HG02642 (cell line): Measurements from ENCODE around the gene MRTFB.

Experiments
- ATAC-seq: cut with Tn5 transposase; IDR thresholded peaks from one replicate; pipeline ENCODE4 v1.9.1; 2021; ENCODE audit warnings: mild to moderate bottlenecking; ENCODE audit not compliant: unreplicated experiment, poor library complexity

The MRTFB gene

DNA sequence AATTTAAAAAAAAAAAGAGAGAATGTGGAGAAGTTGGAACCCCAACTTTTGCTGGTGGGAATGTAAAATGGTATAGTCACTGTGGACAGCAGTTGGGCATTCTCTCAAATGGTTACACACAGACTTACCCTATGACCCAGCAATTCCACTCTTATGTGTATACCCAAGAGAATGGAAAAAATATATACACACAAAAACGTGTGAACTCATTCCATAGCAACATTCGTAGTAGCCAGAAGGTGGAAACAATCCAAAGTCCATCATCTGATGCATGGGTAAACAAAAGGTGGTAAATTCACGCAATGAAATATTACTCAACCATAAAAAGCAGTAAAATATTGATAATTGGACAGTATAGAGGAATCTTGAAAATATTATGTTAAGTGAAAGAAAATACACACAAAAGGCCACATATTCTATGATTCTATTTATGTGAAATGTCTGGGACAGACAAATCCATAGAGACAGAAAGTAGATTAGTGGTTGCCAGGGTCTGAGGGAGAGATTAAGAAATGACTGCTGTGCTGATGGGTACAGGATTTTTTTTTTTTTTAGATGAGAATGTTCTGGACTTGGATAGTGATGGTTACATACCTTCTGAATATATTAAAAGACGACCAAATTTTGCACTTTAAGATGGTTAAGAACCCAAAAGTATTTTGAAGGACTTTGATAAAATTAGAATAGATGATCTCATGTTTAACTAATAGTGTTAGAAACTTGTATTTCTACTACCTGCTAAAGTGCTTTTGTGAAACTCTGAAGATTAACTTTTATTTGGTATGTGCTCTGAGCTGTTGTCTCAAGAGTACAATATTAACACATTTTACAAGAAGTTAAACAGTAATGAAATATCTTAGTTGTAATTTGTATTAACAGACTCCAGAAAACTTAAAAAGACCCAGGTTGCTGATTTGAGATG lies 60.9 kb downstream of the MRTFB start:
- ATAC-seq = no peak

DNA sequence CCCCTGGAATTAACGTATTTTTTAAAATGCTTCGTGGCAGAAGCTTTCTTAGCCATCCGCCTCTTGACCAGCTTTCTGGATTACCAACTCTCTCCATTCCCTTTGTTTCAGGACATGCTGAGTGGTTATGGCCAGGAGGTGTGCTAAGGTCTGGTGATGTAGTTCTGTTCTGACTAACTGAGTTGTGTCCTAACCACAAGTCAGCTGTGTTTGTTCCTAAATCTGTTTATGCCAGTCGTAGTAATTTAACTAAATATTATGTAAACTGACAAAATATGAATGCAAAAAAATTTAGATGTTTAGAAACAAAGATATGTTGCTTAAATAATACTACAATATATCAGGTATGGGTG lies 61.6 kb downstream of the MRTFB start:
- no peak for ATAC-seq

DNA sequence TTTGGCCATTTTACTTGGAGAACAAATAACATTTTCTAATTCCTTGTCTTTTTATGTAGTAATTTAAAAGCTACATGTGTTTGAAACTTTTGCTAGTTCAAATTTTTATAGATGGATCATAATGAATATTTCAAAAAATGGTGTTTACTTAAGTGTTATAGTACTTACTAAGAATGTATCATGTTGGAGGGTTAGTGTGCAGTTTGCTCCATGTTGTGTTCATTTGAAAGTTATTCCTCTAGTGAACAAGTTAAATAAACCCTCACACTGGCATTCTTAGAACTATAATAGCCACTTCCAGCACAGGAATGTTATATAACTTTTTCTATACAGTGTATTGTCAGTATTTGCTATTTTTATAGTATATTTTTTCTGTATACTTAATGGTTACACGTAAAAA lies 62.8 kb downstream of the MRTFB start:
- ATAC-seq = no peak

DNA sequence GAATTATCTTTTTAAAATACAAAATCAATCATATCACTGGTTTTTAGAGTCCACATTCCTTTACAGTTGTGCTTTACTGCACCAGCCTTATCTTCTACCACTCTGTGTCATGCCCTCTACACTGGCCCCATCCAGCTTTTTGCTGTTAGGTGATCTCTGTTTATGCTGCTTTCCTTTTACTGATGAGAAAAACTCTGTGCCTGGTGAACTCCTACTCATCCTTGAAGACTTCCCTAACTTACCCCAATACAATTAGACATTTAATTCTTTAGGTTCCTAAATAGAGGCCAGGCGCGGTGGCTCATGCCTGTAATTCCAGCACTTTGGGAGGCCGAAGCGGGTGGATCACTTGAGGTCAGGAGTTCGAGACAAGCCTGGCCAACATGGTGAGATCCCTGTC lies 64.6 kb downstream of the MRTFB start:
- no peak for ATAC-seq

DNA sequence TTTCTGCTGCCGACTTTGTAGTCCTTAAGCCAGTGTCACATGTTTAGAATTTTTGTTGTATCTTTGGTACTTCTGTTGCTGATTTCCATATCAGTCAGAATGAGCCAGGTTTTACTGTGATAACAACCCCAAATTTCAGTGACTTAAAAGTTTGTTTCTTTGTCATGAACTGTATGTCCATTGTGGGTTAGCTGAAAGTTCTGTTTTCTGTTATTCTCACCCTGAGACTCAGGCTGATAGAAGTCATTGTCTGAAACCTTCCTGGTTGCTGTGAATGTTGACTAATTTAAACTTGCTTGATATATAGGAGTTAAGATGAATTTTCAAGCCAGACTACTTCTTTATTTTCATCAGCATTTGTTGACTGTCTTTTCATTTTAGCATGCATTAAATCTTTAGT lies 68.8 kb downstream of the MRTFB start:
- no peak for ATAC-seq

DNA sequence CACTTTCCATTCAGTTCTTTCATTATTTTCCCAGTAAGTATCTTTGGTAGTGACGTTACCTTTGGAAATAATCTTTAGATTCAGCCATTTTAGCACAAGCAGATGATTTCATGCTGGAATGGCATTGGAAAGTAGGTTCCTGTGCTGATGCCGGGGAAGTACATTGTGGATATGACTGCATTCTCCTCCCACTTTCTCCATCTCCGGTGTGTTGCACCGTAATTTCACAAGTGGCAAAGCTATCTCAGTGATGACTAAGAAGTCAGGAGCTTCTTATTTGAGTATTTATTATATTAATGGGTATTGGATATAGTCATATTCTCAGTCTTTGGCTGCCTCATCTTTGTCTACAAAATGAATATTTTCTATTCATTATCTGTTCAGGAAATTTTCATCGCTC lies 69.8 kb downstream of the MRTFB start:
- no peak for ATAC-seq

DNA sequence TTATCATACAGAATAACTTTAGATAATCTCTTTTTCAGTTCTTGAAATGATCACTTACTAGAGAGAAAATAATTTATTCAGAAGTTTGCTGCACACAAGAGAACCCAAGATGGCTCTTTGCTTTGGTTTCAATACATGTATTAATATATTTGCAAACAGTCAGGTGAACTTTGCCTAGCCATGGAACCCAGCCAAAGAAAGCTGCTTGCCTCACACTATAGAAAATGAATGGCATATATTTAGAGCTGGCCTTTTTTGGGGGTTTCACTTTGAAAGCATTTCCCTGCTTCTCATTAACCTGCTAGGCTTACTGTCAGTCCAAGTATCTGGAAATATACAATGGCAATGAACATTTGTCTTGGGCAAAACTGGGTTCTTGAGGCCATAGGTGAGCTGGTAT lies 75.3 kb downstream of the MRTFB start:
- no peak for ATAC-seq

DNA sequence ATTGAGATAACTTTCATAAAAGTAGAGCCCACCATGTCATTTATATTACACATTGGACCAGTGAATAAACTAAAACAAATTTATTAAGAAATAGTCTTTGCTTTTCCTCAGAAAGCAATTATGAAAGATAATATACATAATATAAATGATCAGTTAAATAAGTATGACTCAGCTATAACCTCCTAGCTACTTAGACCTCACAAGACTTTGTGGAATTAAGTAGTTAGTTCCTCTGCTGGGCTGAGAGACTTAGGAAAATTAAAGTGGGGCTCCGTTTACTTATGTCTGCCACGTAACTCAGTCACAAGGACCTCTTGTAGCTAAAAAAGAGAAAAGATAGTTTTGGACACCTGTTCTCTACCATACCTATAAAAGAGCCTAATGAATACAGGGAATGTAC lies 76.9 kb downstream of the MRTFB start:
- ATAC-seq = no peak

DNA sequence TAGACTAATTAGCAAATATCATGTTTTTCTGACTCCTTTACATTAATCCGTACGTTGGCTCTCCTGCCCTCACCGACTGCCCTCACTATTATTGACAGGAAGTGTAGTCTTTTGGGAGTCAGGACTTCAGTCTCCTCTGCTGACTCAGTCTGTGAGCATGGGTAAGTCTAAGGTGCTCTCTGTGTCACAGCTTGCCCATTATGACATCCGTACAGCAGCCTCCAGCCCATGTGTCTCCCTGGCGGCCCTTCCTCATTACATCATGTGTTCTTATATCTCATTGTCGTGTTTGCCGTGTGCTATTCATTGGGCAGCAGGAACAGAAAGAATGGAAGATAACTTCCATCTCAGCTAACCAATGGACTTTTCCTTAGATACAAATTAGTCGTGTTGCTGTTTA lies 77.5 kb downstream of the MRTFB start:
- no peak for ATAC-seq

DNA sequence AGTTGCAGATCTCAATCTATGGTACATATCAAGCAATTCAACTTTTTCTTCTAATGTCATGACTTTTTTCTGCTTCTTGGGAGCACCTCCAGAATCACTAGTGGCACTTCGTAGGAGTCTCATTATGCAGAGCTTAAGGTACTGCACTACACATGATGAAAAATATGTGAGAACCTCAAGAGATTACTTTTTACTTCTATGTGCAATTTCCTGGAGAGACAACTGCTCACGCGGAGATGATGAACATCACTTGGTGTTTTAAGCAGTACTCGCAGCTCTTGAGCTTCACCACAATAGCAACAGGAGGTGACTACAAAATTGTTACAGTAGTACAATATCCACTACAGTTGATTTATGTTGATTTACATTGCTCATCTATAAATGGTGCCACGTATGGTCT lies 79.7 kb downstream of the MRTFB start:
- ATAC-seq = no peak

DNA sequence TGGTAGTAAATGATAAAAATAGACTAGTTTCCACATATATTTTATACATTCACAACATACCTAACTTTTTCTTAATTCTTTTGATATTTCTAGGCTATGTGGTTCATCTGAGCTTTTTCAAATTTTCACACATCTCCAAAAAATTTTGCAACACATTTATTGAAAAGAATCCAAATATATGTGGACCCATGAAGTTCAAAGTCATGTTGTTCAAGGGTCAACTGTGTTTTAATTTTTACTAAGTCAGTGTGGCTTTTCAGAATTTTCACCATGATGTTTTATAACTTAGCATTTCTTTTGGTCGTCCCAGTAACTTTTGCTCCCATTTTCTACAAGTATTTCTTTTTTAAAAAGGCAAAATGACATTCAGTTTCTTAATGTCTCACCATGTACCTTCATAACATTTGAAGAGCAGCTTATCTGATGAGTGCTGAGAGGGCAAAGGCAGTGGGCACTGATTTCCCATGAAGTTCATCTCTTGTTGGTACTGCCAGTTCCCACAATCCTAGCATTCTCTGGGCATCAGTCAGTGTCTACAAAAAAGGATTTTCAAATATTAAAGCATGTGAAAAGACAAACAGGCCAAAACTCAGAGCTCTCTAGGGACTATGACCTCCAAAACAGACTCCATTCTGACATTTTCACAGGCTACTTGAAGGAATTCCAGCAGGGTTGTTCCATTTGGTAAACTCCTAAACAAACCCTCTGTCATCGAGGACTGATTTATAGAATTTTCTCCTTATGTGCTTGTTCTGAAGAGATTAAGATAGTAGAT lies 80.3 kb downstream of the MRTFB start:
- no peak for ATAC-seq

DNA sequence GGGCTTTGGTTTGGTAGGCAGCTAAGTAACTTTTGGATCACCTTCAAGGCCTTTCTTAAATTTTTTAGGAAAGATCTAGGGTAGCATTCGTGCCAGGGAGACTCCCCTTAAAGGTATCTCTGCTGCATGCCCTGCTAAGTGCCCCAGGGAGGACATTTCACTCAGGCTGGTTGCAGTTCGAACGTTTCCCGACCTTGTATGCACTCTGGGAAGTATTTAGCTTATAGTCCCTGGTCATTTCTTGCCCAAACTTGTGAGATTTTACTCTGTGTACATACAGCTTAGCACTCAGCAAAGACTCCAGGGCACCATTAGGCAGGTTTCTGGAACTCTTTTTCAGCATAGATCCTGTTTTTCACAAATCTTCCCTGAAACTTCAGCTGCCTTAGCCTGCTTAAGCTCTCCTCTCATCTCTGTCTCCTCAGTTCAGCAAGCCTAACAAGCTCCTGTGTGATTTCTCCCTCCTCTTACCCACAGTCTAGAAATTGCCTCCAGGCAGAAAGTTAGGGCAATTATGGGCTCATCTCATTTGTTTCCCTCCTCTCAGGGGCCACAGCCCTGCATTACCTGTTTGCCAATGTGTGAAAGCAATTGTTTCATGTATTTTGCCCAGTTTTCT lies 84.6 kb downstream of the MRTFB start:
- ATAC-seq = no peak

DNA sequence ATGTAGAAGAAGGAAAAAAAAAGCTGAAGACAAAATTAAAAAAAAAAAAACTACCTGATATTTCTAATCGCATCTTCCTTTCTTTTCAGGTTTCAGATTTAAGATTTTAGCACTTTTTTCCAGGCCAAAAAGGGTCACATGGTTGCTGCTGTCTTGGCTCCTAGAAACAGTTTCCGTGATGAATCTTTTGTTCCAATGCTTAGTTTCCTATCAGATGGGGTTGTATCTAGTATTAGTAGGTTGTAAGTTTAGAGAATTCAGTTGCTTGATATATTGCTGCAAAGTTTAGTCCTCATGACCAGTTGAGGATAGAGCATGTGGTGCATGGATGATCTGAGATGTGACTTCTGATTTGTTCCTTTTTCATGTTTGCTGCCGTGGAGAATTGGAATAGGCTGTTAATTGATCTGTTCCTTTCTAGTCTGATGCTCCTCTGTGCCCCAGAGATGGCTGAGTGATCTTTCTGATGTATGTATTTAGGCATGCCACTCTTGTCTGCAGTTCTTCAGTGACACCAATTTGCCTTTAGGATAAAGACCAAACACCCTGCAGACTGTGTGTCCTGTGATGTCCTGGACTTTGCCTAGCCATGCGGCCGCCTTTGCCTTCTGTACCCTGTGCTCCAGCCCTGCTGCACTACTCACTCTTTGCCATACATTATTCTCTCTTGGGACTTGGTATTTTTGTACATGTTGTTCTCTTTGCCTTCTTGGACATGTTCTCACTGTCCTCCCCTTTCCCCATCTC lies 94.0 kb downstream of the MRTFB start:
- ATAC-seq = no peak

DNA sequence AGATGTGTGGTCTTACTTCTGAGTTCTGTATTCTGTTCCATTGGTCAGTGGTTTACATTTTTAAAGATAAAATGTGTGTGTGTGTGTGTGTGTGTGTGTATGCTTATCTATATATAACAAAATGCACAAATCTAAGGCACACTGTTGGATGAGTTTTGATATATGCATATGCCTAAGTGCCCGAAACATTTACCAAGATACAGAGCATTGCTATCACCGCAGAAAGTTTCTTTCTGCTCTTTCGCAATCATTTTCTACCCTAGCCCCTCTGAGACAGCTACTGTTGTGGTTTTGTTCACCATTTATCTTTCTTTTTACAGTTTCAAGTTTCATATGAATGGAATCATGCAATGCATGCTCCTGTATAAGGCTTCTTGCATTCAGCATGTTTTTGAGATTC lies 97.0 kb downstream of the MRTFB start:
- ATAC-seq = no peak

DNA sequence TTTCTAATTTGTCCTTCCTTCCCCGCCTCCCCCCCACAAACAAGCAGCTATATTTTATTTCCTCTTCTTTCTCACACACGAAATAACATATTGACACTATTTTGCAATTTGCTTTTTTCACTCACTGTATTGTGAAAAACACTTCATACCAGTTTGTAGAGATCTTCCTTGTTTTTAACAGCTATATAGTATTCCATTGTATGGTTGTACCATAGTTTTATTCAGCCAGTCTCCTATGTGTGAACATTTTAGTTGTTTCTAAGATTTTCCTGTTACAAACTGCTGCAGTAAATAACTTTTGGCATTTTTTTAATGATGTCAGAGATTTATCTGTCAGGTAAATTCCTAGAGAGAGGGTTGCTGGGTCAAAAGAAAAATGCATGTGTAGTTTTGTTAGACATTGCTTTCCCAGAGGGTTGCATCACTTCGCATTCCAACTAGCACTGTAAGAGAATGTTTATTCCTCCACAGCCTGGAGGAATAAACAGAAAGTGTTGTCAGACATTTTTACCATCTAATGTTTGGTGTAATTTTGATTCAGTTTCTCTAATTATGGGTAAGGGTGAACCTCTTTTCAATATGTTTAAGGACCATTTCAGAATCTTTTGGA lies 101.2 kb downstream of the MRTFB start:
- no peak for ATAC-seq

DNA sequence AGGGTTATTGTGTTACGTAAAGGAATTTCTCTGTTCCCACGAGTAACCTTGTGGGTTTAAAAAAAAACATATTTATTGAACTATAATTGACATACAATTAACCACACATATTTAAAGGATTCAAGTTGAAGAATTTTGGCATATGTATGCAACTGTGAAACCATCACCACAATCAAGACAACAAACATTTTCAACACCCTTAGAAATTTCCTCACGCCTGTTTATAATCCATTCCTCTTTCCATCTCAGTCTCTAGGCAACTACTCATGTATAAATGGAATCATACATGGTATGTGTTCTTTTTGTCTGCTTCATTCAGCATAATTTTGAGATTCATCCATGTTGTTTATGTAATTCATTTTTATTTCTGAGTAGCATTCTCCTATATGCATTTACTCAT lies 104.0 kb downstream of the MRTFB start:
- no peak for ATAC-seq

DNA sequence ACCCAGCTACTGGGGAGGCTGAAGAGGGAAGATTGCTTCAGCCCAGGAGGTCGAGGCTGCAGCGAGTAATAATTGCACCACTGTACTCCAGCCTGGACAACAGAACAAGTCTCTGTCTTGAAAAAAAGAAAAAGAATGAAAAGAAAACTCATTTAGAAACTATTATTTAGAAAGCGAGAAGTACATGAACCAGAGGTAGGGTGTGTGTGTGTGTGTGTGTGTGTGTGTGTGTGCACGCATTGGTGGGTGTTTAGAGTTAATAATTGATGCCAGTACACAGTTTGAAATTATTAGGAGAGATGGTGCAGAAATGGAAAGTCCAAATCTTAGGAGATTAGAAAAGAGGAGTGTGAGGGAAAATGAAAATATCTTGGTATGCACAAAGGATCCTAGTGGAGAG lies 106.6 kb downstream of the MRTFB start:
- no peak for ATAC-seq

DNA sequence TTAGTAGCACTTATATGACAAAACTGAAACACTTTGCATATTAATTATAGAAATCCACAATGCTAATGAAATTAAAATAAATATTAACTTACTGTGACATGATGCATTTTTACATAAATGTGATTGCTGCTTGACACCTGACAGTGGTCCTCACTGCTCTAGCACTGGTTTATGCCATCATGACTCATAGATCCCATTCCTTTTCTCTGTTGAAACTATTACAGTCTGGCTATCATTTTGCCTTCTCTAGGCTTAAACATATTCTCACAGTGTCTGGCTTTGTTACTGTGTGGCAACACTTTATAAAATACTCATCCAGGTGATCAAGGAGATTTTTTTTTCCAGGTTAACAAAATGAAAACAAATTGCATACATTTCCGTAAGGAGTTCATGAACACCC lies 108.0 kb downstream of the MRTFB start:
- no peak for ATAC-seq

DNA sequence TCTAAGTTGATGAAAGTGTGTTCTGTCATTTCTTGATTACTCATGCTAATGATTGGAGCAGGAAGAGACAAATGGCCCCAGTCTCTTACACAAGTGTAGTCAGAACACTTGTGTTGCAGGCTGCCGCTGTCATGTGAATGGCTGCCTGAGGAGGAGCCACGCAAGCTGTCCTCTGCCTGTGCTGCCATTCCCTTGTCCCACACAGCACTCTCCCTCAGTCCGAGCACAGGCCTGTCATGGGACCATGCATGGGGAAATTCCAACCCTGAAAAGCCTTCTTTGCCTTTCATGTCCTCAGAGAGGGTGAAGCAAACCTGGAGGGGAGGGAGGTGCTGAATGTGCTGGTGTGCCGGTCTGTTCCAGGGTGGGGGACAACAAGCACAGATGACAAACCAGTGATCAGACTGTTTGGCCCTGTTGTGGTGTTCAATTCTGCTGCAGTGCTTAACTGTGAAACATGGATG lies 109.4 kb downstream of the MRTFB start:
- no peak for ATAC-seq

DNA sequence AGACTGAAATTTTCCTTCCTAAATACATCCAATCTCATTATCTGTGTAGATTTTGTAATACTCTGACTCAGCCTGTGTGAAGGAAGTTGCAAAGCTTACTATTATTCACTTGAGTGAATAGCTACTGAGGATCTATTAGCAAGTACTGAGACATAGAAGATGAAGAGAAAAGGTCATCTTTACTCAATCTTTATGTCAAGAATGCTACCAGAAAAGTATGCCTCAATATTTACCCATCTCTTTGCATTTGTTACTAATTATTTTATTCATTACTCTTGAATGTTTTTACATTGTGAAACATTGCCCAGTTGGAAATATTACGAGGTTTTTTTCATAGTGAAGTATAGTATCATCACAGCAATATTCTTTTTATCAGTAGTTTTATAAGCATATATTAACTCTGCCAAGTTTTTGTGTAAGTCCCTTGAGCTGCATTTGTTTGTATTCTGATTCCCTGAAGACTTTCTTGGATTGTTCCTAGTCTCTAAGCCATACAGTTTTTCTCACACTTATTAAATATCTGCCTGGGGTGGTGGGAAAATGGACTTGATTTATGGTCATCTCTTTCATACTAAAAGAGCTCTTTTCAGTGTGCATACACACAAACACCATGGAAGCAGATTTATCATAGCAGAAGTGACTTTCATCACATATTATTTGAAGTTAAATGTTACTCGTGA lies 110.4 kb downstream of the MRTFB start:
- ATAC-seq = no peak
